ENCODE data around the gene PCDHA5. TPM values are rescaled to one million over a fixed set of nuclear protein-coding genes. Genes with fewer than 3 reads are reported as not detected.
"Not testable (repeated sequence)": the region's sequence is repeated elsewhere in the genome, so short reads cannot be mapped to it uniquely, and the experiment has no call there.

The PCDHA5 gene
- not detected in 2 replicates for total RNA-seq

DNA sequence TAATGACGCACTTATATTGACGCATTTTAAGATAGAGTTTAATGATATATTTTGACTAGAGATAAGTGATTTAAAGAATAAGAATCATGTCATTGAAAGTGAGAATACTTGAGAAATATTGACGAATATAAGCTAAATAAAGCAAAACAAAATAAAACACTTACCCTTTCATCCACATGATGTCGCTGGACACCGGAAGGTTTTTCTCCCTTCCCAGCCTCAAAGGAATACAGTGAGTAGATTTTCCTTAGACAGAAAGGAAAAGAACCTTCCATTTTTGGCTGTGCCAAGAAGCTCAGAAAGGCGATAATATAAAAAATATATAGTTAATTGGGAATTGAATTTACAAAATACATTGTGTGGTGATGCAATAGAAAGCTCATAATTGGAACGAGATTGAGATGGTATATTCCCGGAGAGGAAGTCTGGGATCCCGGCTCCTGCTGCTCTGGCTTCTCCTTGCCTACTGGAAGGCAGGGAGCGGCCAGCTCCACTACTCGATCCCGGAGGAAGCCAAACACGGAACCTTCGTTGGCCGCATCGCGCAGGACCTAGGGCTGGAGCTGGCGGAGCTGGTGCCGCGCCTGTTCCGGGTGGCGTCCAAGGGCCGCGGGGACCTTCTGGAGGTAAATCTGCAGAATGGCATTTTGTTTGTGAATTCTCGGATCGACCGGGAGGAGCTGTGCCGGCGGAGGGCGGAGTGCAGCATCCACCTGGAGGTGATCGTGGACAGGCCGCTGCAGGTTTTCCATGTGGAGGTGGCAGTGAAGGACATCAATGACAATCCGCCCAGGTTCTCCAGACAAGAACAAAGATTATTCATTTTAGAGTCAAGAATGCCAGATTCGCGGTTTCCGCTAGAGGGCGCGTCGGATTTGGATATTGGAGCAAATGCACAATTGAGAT lies at the start of gene PCDHA5:
PCDHA5 (plus strand) TSS at position 239 of the 906 bp plus-strand sequence.
- intact Hi-C loops (cut with micrococcal nuclease), result loop anchor here (10.0 kb wide), 1 partner anchor 543 kb away; the partner anchor contains the start of gene PCDHGA5

- intact Hi-C loops (cut with micrococcal nuclease), result no loop called here
Observed at GRCh38 chr5:140780512-140780911, 40.9 kb upstream of the PCDHA5 start.

DNA sequence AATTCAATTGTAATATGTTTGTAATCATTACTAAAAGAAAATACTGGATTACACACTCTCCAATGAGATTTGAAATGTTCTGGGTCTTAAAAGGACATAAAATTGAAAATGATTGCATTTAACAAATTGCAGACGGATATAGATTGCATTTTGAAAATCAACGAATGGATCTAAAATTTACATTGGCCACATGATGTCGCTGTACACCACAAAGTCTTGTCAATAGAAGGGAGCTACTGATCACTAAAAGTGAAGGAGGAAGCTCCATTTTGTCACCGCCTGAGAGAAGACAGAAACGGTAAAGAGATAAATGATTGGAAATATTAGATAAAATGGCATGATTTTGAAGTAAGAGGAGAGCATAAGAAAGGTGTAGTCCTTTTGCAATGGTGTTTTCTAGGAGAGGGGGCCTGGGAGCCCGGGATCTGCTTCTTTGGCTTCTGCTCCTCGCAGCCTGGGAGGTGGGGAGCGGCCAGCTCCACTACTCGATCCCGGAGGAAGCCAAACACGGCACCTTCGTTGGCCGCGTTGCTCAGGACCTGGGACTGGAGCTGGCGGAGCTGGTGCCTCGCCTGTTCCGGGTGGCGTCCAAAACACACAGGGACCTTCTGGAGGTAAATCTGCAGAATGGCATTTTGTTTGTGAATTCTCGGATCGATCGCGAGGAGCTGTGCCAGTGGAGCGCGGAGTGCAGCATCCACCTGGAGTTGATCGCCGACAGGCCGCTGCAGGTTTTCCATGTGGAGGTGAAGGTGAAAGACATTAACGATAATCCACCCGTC lies 35.3 kb upstream of the PCDHA5 start, which contains the start of gene PCDHA1:
PCDHA1 (plus strand) TSS at position 236 of the 782 bp plus-strand sequence.
- intact Hi-C loops (cut with micrococcal nuclease), result loop anchor here (2.0 kb wide), 1 partner anchor 55 kb away; the partner anchor contains the start of gene PCDHA8

DNA sequence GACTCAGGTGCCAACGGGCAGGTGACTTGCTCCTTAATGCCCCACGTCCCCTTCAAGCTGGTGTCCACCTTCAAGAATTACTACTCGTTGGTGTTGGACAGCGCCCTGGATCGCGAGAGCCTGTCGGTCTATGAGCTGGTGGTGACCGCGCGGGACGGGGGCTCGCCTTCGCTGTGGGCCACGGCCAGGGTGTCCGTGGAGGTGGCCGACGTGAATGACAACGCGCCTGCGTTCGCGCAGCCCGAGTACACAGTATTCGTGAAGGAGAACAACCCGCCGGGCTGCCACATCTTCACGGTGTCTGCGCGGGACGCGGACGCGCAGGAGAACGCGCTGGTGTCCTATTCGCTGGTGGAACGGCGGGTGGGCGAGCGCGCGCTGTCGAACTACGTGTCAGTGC lies 34.0 kb upstream of the PCDHA5 start:
- intact Hi-C loops (cut with micrococcal nuclease), result loop anchor here (2.0 kb wide), 1 partner anchor 53 kb away; the partner anchor contains the start of gene PCDHA8

DNA sequence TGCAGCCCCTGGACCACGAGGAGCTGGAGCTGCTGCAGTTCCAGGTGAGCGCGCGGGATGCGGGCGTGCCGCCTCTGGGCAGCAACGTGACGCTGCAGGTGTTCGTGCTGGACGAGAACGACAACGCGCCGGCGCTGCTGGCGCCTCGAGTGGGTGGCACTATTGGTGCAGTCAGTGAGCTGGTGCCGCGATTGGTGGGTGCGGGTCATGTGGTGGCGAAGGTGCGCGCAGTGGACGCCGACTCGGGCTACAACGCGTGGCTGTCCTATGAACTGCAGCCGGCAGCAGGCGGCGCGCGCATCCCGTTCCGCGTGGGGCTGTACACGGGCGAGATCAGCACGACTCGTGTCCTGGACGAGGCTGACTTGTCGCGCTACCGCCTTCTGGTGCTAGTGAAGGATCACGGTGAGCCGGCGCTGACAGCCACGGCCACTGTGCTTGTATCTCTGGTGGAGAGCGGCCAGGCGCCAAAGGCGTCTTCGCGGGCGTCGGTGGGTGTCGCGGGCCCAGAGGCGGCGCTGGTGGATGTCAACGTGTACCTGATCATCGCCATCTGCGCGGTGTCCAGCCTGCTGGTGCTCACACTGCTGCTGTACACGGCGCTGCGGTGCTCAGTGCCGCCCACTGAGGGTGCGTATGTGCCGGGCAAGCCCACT lies 33.4 kb upstream of the PCDHA5 start:
- intact Hi-C loops (cut with micrococcal nuclease), result loop anchor here (2.0 kb wide), 1 partner anchor 53 kb away; the partner anchor contains the start of gene PCDHA8

GRCh38 chr5:140791089-140791488 lies 30.3 kb upstream of the PCDHA5 start:
- intact Hi-C loops (cut with micrococcal nuclease), result loop anchor here (5.0 kb wide), 2 partner anchors 41 to 91 kb away; partner anchors contain the start of genes PCDHA13 and PCDHA7

GRCh38 chr5:140794595-140795258 lies 26.7 kb upstream of the PCDHA5 start, which contains the start of gene PCDHA2:
Gene PCDHA2 (plus strand): TSS chr5:140794852.
- intact Hi-C loops (cut with micrococcal nuclease), result loop anchor here (5.0 kb wide), 2 partner anchors 38 to 88 kb away; partner anchors contain the start of genes PCDHA13 and PCDHA7

GRCh38 chr5:140795259-140795641 lies 26.2 kb upstream of the PCDHA5 start:
- intact Hi-C loops (cut with micrococcal nuclease), result no loop called here

DNA sequence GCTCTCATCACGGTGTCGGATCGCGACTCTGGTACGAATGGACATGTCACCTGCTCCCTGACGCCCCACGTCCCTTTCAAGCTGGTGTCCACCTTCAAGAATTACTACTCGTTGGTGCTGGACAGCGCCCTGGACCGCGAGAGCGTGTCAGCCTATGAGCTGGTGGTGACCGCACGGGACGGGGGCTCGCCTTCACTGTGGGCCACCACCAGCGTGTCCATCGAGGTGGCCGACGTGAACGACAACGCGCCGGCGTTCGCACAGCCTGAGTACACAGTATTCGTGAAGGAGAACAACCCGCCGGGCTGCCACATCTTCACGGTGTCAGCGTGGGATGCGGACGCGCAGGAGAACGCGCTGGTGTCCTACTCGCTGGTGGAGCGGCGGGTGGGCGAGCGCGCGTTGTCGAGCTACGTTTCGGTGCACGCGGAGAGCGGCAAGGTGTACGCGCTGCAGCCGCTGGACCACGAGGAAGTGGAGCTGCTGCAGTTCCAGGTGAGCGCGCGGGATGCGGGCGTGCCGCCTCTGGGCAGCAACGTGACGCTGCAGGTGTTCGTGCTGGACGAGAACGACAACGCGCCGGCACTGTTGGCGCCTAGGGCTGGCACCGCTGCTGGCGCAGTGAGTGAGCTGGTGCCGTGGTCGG lies 25.2 kb upstream of the PCDHA5 start:
- intact Hi-C loops (cut with micrococcal nuclease), result not testable (repeated sequence)

DNA sequence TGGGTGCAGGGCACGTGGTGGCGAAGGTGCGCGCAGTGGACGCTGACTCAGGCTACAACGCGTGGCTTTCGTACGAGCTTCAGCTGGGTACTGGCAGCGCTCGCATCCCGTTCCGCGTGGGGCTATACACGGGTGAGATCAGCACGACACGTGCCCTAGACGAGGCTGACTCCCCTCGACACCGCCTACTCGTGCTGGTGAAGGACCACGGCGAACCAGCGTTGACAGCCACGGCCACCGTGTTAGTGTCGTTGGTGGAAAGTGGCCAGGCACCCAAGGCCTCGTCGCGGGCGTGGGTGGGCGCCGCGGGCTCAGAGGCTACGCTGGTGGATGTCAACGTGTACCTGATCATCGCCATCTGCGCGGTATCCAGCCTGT lies 24.7 kb upstream of the PCDHA5 start:
- intact Hi-C loops (cut with micrococcal nuclease), result no loop called here

DNA sequence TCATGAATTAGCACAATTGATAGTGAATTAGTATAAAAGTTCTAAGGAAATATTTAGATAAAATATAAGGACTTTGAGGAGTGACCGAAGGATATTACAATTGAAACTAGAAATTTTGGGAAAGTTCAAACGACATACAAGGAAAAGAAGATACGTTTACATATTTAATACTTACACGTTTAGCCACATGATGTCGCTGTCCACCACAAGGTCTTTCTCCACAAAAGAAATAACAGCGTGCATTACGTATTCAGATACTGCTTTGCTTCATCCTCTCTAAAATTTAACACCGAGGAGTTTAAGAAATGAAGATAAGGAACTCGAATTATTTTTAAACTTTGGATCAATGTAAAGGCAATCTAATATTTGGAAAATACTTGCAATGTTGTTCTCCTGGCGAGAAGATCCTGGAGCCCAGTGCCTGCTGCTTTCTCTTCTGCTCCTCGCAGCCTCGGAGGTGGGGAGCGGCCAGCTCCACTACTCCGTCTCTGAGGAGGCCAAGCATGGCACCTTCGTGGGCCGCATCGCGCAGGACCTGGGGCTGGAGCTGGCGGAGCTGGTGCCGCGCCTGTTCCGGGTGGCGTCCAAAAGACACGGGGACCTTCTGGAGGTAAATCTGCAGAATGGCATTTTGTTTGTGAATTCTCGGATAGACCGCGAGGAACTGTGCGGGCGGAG lies 20.5 kb upstream of the PCDHA5 start, which contains the start of gene PCDHA3:
PCDHA3 (plus strand) TSS at position 242 of the 678 bp plus-strand sequence.
- intact Hi-C loops (cut with micrococcal nuclease), result loop anchor here (5.0 kb wide), 1 partner anchor 41 kb away; the partner anchor contains the start of gene PCDHA8

- intact Hi-C loops (cut with micrococcal nuclease), result loop anchor here (5.0 kb wide), 1 partner anchor 41 kb away; the partner anchor contains the start of gene PCDHA8
Observed at GRCh38 chr5:140801494-140801841, 19.9 kb upstream of the PCDHA5 start.

- intact Hi-C loops (cut with micrococcal nuclease), result loop anchor here (5.0 kb wide), 1 partner anchor 40 kb away; the partner anchor contains the start of gene PCDHA8
Observed at GRCh38 chr5:140802381-140802780, 19.0 kb upstream of the PCDHA5 start.

- intact Hi-C loops (cut with micrococcal nuclease), result loop anchor here (5.0 kb wide), 1 partner anchor 39 kb away; the partner anchor contains the start of gene PCDHA8
Observed at GRCh38 chr5:140802781-140803271, 18.6 kb upstream of the PCDHA5 start.

- intact Hi-C loops (cut with micrococcal nuclease), result no loop called here
Observed at GRCh38 chr5:140806834-140807775, 14.3 kb upstream of the PCDHA5 start, which contains the start of gene PCDHA4. Gene PCDHA4 (plus strand): TSS chr5:140807068.

DNA sequence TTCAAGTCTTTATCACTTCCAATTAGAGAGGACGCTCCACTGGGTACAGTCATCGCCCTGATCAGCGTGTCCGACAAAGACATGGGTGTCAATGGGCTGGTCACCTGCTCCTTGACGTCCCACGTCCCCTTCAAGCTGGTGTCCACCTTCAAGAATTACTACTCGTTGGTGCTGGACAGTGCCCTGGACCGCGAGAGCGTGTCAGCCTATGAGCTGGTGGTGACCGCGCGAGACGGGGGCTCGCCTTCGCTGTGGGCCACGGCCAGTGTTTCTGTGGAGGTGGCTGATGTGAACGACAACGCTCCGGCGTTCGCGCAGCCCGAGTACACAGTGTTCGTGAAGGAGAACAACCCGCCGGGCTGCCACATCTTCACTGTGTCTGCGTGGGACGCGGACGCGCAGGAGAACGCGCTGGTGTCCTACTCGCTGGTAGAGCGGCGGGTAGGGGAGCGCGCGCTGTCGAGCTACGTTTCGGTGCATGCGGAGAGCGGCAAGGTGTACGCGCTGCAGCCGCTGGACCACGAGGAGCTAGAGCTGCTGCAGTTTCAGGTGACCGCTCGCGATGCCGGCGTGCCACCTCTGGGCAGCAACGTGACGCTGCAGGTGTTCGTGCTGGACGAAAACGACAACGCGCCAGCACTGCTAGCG lies 13.0 kb upstream of the PCDHA5 start:
- intact Hi-C loops (cut with micrococcal nuclease), result not testable (repeated sequence)

GRCh38 chr5:140808889-140809291 lies 12.5 kb upstream of the PCDHA5 start:
- intact Hi-C loops (cut with micrococcal nuclease), result no loop called here

All from T-helper 1 cell treated with Interleukin-12 subunit alpha and Interleukin-12 subunit beta and Interleukin-4 antibody, amounts not matched to agents 30 ng/mL and 1 ng/mL, for 36 hours (primary cell).